ENCODE measurements around the gene OR2T6.

GRCh38 chr1:248361121-248361715 lies 14.3 kb upstream of the OR2T6 start, which contains the start of gene OR2T4:
- TF ChIP-seq CTCF (IDR thresholded peaks at IDR 0.05; ENCODE audit: borderline replicate concordance, extremely low read depth, low read length, poor library complexity, severe bottlenecking) (no peak), EZH2 (IDR thresholded peaks at IDR 0.05; ENCODE audit: borderline replicate concordance, low read depth, low read length, severe bottlenecking) (no peak)

Data from DND-41 (cell line).